GM12878 (cell line): ENCODE measurements around the gene SHANK1. TPM values are rescaled to one million over a fixed set of nuclear protein-coding genes. Genes with fewer than 3 reads are reported as not detected.

Experiments
- BCL11A ChIP-seq: IDR thresholded peaks from 2 replicates; pipeline ENCODE4 v1.6.1; 2011; ENCODE audit warnings: low read depth, low read length
- CBFB ChIP-seq: IDR thresholded peaks from 2 replicates; pipeline ENCODE4 v1.6.1; 2016; ENCODE audit warnings: antibody characterized with exemption, low read depth
- ETV6 ChIP-seq, 2 experiments: fragments of 450-650 bp in 1 of 2; IDR thresholded peaks in 1 of 2; conservative IDR thresholded peaks in 1 of 2; 2 replicates each; pipeline ENCODE4 v1.6.1; 2014; ENCODE audit warnings: antibody characterized with exemption in 1 of 2, borderline replicate concordance in 1 of 2, low read depth in 1 of 2, mild to moderate bottlenecking in 1 of 2, moderate library complexity in 1 of 2
- HCFC1 ChIP-seq: fragments of 150-350 bp; IDR thresholded peaks from 2 replicates; pipeline ENCODE4 v1.6.1; 2014; ENCODE audit warnings: low read length
- IKZF1 ChIP-seq: fragments of 450-650 bp; conservative IDR thresholded peaks from 2 replicates; pipeline ENCODE4 v1.6.1; 2017; ENCODE audit warnings: antibody characterized with exemption, mild to moderate bottlenecking
- IKZF2 ChIP-seq, 2 experiments: fragments of 450-650 bp; IDR thresholded peaks; 2 replicates each; pipeline ENCODE4 v1.6.1; 2017; ENCODE audit warnings: mild to moderate bottlenecking in 2 of 2, moderate library complexity in 2 of 2
- MEF2B ChIP-seq: fragments of 450-650 bp; IDR thresholded peaks from 2 replicates; pipeline ENCODE4 v1.6.1; 2018; ENCODE audit warnings: mild to moderate bottlenecking, moderate library complexity; ENCODE audit not compliant: partially characterized antibody, poor library complexity, severe bottlenecking
- MTA2 ChIP-seq: fragments of 450-650 bp; IDR thresholded peaks from 2 replicates; pipeline ENCODE4 v1.6.1; 2016; ENCODE audit warnings: low read depth, mild to moderate bottlenecking, moderate library complexity
- NFYA ChIP-seq: IDR thresholded peaks from 2 replicates; pipeline ENCODE4 v1.6.1; 2011; ENCODE audit warnings: low read depth, mild to moderate bottlenecking, low read length, improper control_type of control experiment, borderline replicate concordance
- NFYB ChIP-seq: IDR thresholded peaks from 2 replicates; pipeline ENCODE4 v1.6.1; 2011; ENCODE audit warnings: low read depth, mild to moderate bottlenecking, low read length, improper control_type of control experiment, moderate library complexity; ENCODE audit not compliant: insufficient read depth
- POLR2A ChIP-seq: IDR thresholded peaks from 2 replicates; pipeline ENCODE4 v1.6.1; 2011; ENCODE audit warnings: low read depth, mild to moderate bottlenecking, low read length
- RUNX3 ChIP-seq: IDR thresholded peaks from 2 replicates; pipeline ENCODE4 v1.6.1; 2012; ENCODE audit warnings: low read length, inconsistent platforms
- SMAD1 ChIP-seq: fragments of 450-650 bp; IDR thresholded peaks from 2 replicates; pipeline ENCODE4 v1.6.1; 2018; ENCODE audit warnings: mild to moderate bottlenecking, low read depth; ENCODE audit not compliant: partially characterized antibody
- SP1 ChIP-seq: IDR thresholded peaks from one replicate; pipeline ENCODE4 v1.6.1; 2011; ENCODE audit warnings: low read depth, low read length
- TAF1 ChIP-seq: IDR thresholded peaks from 2 replicates; pipeline ENCODE4 v1.6.1; 2011; ENCODE audit warnings: mild to moderate bottlenecking, low read depth, low read length, borderline replicate concordance
- YY1 ChIP-seq: IDR thresholded peaks from 2 replicates; pipeline ENCODE4 v1.6.1; 2011; ENCODE audit warnings: low read depth, mild to moderate bottlenecking, low read length
- ZNF217 ChIP-seq: fragments of 450-650 bp; IDR thresholded peaks from 2 replicates; pipeline ENCODE4 v1.6.1; 2017; ENCODE audit warnings: antibody characterized with exemption, mild to moderate bottlenecking
- ZNF24 ChIP-seq: fragments of 450-650 bp; IDR thresholded peaks from 2 replicates; pipeline ENCODE4 v1.6.1; 2017; ENCODE audit warnings: antibody characterized with exemption, mild to moderate bottlenecking
- ZSCAN29 ChIP-seq: fragments of 450-650 bp; IDR thresholded peaks from 2 replicates; pipeline ENCODE4 v1.6.1; 2017; ENCODE audit warnings: mild to moderate bottlenecking, moderate library complexity
- polyA plus RNA-seq, 11 experiments: library from polyadenylated mRNA; depleted of rRNA in 4 of 11; unstranded in 6 of 11; stranded (reverse) in 5 of 11; fragments of >200 nt; fragmentation: Nextera tagmentation in 4 of 11; fragmentation: Illumina TruSeq in 1 of 11; extraction: Ambion mirVana in 4 of 11; extraction: Trizol in 1 of 11; gene quantifications; 1 replicate in 1 of 11; 2 replicates in 10 of 11; pipeline versions ENCODE4 v1.2.1 to v1.2.3, GENCODE V29; 2011 to 2016; ENCODE audit warnings: inconsistent platforms in 2 of 11, missing spikeins in 2 of 11, low read depth in 1 of 11
- total RNA-seq, 4 experiments: library from RNA; depleted of rRNA in 3 of 4; stranded (reverse); fragments of >200 nt in 3 of 4; fragmentation: Illumina TruSeq in 1 of 4; extraction: Trizol in 1 of 4; gene quantifications; 2 replicates each; pipeline versions ENCODE4 v1.2.1 to v1.2.3, GENCODE V29; 2013 to 2021
- TF ChIP-seq, protein P1 (sequence below): IDR thresholded peaks from 2 replicates; pipeline ENCODE4 v1.6.1; 2012; ENCODE audit warnings: low read length, inconsistent platforms

The SHANK1 gene
- total and polyA plus RNA-seq, 10 of the 15 experiments (the other 5 are each of a cell fraction or from before 2014, with no cell fraction given) = not detected

DNA sequence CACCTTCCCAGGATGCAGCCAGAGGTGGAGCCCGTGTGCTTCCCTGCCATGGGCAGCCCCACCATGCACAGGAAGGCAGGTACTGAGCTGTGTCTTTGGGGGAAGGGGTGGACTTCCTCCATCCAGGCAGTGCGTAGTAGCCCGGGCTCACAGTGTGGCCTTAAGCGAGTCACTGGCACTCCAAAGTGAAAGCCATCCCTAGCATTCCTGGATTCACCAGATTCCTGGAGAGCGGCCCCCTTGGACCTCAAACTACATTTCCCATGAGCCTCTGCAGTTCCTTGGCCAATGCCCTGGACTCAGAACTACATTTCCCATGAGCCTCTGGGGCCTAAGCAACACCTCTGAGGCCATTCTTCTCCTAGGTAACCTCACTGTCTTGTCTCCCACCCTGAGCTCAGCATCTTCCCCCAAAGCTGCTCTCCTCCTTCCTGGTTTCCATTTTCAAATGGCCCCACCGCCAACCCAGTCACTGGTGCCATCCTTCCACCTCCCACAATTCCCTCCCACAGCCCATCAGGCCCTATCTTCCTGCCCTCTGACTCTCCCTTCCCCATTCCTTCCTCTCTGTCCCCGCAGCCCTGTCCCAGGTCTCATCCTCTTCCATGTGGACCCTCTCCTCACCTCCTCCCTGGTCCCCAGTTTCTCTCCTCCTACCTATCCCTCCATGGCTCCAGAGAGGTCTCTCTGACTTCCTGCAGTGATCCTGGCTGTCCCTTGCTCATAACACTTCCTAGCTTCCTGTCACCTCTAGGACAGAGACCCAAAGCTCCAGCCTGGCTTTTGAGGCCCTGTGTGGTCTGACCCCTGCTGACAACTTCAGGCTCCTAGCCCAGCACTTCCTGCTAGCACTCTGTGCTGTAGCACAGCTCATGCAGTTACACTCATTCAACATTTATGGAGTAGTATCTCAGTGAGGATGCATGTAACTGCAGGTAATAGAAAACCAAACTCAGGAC is 69.9 kb downstream of the SHANK1 start, which contains the start of gene C19orf81 (continued):
- no peak for TF ChIP-seq TAF1
- no peak for TF ChIP-seq ZSCAN29
- TF ChIP-seq IKZF1 = peak; percentile 49
- no peak for TF ChIP-seq SMAD1
- TF ChIP-seq CBFB = no peak
- no peak for TF ChIP-seq SP1
- peak; percentile 15; the same call in 1 of the 2 replicates for TF ChIP-seq NFYB
- TF ChIP-seq RUNX3 = no peak
- no peak for TF ChIP-seq ZNF24
- TF ChIP-seq HCFC1 = peak; percentile 82
- no peak for TF ChIP-seq IKZF2 (IDR thresholded peaks at IDR 0.05)
- TF ChIP-seq, protein P1, sequence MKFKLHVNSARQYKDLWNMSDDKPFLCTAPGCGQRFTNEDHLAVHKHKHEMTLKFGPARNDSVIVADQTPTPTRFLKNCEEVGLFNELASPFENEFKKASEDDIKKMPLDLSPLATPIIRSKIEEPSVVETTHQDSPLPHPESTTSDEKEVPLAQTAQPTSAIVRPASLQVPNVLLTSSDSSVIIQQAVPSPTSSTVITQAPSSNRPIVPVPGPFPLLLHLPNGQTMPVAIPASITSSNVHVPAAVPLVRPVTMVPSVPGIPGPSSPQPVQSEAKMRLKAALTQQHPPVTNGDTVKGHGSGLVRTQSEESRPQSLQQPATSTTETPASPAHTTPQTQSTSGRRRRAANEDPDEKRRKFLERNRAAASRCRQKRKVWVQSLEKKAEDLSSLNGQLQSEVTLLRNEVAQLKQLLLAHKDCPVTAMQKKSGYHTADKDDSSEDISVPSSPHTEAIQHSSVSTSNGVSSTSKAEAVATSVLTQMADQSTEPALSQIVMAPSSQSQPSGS = no peak
- TF ChIP-seq MEF2B = no peak
- TF ChIP-seq NFYA = no peak
- TF ChIP-seq ZNF217 = no peak
- TF ChIP-seq ETV6 (conservative IDR thresholded peaks at IDR 0.05 in 1 of 2, IDR thresholded peaks at IDR 0.05 in 1 of 2; ENCODE audit: borderline replicate concordance in 1 of 2, low read depth in 1 of 2) = no peak
- TF ChIP-seq YY1 = peak; percentile 53; the same call in 1 of the 2 replicates
- TF ChIP-seq POLR2A = no peak
- no peak for TF ChIP-seq MTA2
- TF ChIP-seq BCL11A = no peak
